HG02884 (cell line): Measurements from ENCODE around the gene CEP72.
A peak's percentile ranks its signal among the peaks of the same experiment; 100 is the strongest.

Experiments
- ATAC-seq: cut with Tn5 transposase; IDR thresholded peaks from one replicate; pipeline ENCODE4 v1.9.1; 2021; ENCODE audit warnings: mild to moderate bottlenecking, moderate library complexity; ENCODE audit not compliant: unreplicated experiment

The CEP72 gene

GRCh38 chr5:635306-636055 lies 23.3 kb downstream of the CEP72 start:
- no peak for ATAC-seq

GRCh38 chr5:636951-637350 lies 24.8 kb downstream of the CEP72 start:
- no peak for ATAC-seq

GRCh38 chr5:637581-638450 lies 25.7 kb downstream of the CEP72 start:
- ATAC-seq, result no peak

GRCh38 chr5:638501-639252 lies 26.5 kb downstream of the CEP72 start:
- ATAC-seq, result no peak

GRCh38 chr5:639253-639530 lies 27.1 kb downstream of the CEP72 start:
- no peak for ATAC-seq

DNA sequence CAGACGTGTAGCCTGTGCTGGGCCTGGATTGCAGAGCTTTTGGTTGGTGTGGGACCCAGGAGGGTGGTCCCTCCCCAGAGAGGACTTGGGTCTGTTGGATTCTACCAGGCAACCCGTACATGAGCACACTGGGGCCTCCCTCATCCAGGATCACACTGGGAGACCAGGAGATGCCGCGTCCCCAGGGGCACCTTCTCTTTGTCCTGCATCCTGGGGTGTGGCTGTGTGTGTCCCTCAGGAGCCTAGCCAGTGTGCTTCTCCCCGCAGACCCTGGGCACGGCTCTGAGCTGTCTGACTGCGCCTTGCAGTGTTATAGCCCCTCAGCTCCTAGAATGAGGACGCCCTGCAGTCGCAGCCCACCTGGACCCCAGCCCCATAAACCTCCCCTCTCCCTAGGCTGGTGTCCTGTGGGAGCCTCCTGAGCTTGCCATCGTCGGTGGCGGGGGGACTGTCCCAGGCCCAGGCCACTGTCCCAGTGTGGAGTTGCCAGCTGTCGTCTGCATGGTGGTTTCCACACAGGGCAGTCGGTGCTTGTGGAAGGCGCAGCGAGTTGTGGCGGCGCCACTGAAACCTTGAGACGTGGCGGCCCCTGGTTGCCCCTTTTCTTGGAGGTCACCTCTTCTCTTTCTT lies 27.6 kb downstream of the CEP72 start:
- ATAC-seq, result no peak

DNA sequence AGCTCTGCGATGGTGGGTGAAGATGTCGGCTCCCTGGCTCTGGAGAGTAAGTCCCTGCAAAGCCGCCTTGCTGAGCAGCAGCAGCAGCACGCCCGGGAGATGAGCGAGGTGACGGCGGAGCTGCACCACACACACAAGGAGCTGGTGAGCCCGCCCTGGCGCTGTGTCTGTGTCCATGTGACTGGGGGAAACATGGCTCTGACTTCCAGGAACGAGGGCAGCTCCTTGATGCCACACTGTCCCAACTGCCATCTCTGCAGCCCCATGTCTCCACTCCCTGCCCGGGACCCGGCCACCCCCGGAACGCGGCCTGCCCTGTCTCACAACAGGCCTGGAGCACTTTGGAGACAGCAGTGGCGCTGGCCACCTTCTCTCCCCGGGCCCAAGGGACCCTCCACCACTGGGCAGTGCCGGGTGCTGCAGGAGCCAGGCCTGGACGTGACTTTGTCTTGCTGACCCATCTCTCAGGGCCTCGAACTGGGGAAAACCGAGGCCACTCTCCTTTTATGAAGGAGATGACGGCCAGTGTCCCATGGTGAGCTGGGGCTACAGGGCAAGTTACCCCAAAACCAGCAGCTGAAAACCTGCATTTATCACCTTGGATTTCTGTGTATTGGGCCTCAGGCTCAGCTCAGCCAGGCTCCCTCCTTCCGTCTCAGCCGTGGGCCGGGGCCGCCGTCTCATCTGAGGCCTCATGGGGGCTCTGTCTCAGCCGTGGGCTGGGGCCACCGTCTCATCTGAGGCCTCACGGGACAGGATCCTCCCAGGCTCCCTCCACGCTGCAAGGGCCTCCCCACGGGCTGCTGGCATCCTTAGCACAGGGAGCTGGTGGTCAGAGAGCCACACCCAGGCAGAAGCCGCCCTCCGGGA lies 28.6 kb downstream of the CEP72 start:
- no peak for ATAC-seq

DNA sequence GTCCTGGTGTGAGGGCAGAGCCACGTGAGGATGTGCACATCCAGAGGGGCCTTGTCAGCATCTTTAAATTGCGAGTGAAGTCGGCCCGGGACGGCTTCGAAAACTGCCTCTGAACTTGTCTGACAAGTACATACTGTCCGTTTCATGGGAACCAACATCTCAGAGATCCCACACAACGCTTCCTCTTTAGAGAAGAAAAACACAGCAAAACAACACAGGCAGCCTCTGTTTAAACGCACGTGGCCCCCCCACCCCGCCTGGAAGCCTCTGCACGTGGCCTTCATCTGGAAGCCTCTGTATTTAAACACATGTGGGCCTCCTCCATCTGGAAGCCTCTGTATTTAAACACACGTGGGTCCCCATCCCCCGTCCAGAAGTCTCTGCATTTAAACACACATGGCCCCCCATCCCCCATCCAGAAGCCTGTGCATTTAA lies 29.2 kb downstream of the CEP72 start:
- no peak for ATAC-seq

DNA sequence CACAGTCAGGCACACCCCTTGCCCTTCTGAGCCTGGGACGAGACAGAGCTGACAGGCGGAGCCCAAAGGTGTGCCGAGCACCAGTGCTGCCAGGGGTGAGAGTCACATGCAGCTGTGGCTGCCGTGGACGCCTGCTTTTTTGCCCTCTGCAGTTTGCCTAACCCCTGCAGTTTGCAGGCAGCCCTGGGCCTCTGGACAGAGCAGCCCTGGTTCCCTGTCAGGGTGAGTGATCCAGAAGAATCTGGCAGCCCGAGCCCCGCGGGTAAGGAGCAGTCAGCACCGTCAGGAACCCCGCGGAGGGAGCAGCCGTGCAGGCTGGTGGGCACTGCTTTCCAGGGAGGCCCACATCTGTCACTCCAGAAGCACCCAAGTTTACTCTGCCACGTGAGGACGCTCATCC lies 30.3 kb downstream of the CEP72 start:
- ATAC-seq, result no peak

DNA sequence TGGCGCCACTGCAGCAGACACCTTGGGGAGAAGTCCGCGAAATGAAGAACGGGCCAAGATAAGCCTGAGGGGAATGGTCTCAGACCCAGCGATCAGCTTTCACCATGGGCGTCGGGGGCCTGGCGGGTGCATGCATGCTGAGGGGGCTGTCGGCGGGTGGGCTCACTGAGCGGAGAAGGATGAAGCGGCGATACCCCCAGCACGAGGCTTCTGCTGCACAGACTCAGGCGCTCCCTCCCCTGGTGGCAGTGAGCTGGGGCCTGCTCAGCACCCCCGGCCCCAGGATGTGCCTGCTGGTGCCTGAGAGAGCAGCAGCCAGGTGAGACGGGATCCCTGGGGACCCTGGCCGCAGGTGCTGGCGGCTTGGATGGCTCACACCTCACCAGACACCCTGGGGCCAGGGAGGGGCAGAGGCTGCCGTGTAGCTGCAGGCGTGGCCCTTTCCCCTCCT lies 31.2 kb downstream of the CEP72 start:
- ATAC-seq, result no peak

DNA sequence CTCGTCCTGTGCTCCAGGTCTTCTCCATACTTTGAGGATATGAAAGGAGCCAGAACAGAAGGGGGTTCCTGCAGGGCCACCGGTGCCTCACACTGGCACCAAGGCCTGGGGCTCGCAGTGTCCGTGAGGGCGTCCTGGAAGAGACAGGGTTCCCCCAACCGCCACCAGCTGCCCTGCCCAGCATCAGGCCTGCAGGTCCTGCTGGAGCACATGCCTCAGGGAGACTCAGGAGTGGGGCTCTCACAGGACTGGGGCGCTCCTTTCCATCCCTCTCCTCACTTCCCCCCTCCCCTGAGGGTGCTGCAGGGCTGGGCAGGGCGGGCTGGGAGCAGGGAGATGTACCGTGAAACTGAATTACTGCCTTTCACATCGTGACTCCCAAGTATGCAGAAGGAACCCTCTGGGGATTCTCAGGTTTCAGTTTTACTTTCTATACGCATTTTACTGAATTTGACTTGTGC lies 31.7 kb downstream of the CEP72 start:
- ATAC-seq, result peak; percentile 68

DNA sequence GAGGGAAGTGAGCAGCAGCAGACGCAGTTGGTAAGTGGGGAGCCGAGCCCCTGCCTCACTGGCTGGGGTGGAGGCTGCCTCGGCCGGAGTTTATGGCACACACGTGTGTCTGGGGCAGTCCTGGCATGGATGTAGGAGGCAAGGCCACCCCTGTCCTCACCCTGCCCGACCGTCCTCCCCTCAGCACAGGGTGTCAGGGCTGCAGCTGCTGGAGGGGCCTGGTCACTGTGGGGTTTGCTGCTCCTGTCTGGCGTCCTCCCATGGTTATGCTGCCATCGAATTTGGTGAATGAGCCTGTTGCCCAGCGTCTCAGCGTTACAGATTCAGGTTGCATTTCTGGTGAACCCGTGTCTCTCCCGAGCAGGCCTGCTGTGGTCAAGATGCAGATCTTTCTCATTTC lies 32.4 kb downstream of the CEP72 start:
- ATAC-seq, result no peak

DNA sequence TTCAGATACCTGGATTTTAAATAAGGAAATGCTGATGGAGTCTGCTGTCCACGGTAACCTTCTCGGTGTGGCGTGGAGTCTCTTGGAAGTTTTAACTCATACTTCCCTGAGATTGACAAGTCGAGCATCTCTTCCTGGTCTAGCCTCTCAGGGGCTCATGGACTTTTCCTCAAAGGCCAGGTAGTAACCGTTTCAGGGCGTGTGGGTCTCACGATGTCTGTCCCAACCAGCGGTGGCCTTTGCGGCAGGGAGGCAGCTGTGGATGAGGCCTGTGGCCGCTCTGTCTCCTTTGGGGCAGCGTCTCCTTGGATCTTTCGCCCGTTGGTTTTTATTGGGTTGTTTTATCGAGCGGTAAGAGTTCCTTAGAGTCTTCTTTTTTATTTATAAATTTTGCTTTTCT lies 32.8 kb downstream of the CEP72 start:
- no peak for ATAC-seq

DNA sequence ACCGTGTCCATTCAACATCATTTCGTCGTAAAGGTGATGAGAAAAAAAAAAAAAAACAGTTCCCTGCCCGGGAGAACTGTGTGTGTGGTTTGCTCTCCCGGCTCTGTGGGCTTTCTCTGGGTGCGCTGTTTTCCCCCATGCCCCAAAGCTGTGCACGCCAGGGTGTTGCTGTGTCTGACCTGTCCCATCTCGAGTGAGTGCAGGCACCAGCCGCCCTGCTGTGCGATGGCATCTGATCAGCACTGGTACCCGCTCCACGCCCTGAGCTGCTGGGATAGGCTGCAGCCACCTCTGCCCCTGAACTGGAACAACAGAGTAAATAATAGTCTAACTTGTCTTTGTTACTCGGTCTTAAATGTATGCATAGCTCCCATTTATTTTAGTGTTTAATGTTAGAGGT lies 33.3 kb downstream of the CEP72 start:
- ATAC-seq, result no peak

DNA sequence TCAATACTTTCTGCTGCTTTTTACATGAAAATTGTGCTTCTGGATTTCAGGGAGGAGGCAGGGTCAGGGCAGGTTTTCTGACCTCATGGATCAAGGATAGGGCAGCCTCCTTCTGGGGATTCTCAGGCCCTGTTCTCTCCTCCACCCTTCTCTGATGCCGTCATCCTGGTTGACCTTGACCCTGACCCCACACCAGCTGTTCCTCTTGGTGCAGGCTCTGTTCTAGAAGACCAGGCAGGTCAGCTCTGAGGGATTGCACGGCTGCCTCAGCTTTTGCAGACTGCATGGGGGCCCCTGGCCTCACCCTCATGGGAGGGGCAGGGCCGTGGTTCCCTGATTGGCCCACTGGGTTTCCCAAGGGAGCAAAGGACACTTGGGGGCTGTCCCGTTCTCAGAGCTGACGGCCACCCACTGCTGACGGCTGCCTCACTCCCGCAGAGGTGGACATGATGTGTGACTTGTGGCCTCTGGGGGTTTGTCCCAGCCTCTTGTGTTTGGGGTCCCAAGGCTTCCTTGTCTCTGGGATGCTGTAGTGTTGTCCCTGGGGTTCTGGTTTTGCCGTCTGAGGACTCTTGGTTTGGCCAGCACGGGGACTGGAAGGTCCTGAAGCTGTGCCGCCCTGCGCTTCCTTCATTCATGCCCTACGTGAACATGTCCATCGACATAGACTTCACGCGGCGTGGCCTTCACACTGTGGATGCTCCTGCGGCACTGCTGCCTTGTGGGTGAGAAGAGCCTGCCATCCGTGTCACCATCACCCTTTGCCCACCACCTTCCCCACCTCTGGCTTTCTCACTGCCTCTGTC lies 34.5 kb downstream of the CEP72 start:
- no peak for ATAC-seq

GRCh38 chr5:647311-647710 lies 35.2 kb downstream of the CEP72 start:
- no peak for ATAC-seq

DNA sequence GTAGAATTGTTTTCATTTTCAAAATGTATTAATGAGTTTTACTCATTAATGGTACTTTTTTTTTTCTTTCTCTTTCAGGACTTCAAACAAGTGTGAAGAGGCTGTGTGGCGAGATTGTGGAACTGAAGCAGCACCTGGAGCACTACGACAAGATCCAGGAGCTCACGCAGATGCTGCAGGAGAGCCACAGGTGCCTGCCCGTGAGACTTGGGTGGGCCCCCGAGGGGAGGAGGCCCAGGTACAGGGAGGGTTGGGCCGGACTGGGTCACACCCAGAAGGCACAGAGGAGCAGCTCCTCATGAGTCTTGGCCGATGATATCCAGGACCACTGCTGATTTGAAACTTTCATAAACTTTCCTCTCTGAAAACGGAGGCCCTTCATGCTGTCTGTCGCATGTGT lies 35.6 kb downstream of the CEP72 start:
- ATAC-seq, result no peak

GRCh38 chr5:651296-652022 lies 39.3 kb downstream of the CEP72 start:
- ATAC-seq, result no peak
